H4 (cell line): ENCODE data around the gene MGMT. TPM values are rescaled to one million over a fixed set of nuclear protein-coding genes. Genes with fewer than 3 reads are reported as not detected.

Source experiments
- DNase-seq: peaks from one replicate; pipeline ENCODE4 v3.0.0-alpha.2; 2015; ENCODE audit warnings: low spot score
- total RNA-seq: library from RNA; depleted of rRNA; stranded (reverse); fragments of >200 nt; shearing (Covaris generic); gene quantifications from 2 replicates; pipeline ENCODE4 v1.2.3, GENCODE V29; 2014

The MGMT gene
- total RNA-seq, 1 experiment from 2014 or later, result 12.5 TPM

DNA sequence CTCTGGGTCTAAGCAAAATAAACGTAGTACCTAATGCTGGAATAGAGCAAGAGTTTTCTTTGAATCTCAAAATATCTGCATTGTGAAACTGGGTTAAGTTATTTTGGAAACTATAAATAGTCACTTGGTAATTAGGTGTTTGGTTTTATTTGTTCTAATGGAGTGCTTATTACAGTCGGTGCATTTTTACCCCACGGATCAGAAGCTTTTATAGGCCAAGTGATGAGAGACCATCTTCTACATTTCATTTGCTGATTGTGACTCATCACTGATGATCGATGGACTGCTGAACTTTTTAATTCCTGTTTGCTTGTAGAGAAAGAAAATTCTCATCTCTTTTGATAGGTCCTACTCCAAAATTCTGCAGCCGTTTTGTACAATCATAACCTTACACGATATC lies 28.2 kb downstream of the MGMT start:
- no peak for DNase-seq

DNA sequence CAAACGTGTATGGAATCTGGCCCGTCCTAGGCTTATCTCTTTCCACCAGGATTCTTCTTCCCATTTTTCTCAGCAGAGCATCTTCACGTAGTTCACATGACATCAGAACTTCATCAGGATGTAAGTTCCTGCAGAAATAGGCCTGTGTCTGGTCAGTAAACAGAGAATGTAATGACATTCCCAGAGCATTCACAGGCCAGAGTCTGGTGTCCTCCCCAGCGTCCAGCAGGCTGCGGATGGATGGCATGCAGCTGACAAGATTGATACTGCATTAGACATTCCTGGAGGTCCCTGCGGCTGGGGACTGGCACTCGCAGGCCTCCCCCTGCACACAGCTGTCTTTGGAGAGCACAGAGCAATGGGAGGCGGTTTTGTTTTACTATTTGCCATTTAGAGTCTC lies 28.7 kb downstream of the MGMT start:
- DNase-seq, result no peak

- DNase-seq, result no peak
Observed at GRCh38 chr10:129497013-129497412, 30.0 kb downstream of the MGMT start.

DNA sequence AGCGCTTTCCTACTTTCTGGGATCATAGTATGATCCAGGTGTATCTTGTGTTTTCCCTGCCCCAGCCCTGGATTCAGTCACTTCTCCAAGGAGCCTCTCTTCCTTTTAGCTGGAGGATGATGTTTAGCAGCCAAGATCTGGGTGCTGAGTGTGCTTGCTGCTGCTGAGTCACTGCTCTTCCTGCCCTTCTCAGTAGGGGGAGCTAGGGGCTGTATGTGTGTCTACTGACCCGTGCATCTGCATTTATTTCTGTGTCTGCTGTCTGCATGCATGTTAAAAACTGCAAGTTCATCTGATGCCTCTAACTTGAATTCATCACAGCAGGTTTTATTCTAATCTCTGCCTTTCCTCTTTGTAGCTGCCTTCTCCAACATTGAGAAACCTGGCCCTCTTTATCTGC lies 31.6 kb downstream of the MGMT start:
- DNase-seq, result no peak

DNA sequence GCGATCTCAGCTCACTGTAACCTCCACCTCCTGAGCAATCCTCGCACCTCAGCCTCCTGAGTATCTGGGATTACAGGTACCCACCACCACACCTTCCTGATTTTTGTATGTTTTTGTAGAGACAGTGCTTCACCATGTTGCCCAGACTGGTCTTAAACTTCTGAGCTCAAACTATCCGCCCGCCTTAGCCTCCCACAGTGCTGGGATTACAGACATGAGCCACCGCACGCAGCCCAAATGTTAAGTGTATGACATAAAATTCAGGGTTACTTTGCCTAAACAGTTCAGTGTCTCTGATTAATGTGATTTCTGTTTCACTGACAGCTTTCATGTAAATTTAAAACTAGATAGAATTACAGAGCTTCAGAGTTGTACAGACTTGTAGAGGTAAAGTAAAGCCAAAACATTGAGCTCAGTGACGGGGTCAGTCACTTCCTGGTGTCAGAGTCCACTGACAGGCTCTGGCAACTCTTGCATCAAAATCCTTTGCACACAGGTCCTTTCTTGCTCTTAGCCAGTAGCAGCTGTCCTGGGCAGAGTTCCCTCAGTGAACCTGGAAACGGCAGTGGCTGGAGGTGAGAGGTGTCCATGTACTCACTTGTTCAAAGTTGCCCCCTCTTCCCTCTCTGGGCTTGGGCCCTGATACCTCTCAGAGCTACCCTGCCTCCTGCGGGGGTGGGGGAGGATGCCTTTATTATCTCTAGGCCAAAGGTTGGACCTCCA lies 33.7 kb downstream of the MGMT start:
- DNase-seq, result no peak

GRCh38 chr10:129501652-129502436 lies 34.8 kb downstream of the MGMT start:
- DNase-seq, result no peak

DNA sequence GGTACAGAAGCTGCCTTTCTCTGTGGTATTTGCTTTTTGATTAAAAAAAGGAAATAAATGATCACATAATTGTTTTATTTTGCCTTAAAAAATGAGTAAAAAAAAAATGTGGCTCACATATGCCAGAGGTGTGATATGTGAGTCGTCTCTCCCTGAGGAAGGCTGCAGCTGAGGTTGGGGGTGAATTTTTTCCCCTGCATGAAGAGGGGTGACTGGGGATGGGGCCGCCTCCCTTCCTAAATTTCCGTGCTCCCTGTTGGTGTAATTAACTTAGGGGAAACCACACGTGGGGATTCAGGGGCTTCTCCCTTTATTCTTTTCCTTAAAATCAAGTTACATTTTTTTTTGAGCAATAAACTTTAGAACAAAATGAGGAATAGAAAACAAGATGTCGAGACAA lies 35.4 kb downstream of the MGMT start:
- DNase-seq, result no peak

GRCh38 chr10:129505500-129506075 lies 38.5 kb downstream of the MGMT start:
- DNase-seq, result no peak

- DNase-seq, result no peak
Observed at GRCh38 chr10:129506101-129506797, 39.2 kb downstream of the MGMT start.

DNA sequence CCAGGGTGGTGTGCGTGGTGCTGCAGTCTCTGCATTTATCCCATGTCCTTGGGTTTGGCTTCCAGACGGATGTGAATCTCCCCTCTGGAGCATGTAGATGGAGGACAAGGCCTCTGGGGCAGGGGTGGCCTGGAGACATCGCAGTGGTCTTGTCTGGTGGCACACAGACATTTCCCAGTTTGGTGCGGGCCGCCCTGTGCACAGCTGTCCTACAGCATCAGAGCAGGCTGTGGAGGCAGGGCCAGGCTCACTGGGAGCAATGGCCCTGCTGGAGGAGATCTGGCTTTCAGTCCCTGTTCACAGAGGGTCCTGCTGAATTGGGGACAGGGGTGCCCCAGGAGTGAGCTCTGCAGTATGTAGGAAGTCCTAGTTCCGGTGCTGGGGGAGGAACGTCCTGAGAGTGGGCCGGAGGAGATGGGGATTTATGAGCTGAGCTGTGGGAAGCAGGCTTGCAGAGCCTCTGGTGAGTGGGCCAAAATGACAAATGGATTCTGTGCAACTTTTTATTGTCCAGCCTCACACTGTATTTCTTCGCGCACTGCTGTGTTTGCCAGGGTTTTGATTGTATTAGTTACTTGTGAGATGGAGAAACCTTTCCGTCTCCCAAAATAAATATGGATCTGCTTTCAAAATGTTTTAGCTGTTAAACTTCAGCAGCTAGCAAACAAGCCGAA lies 40.3 kb downstream of the MGMT start:
- no peak for DNase-seq

GRCh38 chr10:129509155-129509554 lies 42.1 kb downstream of the MGMT start:
- DNase-seq, result no peak

- no peak for DNase-seq
Observed at GRCh38 chr10:129509835-129510234, 42.8 kb downstream of the MGMT start.

DNA sequence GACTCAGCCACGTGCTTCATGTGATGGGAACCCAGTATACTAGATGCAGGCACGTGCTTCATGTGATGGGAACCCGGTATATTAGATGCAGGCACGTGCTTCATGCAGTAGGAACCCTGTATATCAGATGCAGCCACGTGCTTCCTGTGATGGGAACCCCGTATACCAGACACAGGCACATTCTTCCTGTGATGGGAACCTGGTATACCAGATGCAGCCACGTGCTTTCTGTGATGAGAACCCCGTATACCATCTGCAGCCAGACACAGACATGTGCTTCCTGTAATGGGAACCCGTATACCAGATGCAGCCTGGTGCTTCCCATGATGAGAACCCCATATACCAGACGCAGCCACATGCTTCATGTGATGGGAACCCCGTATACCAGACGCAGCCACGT lies 44.0 kb downstream of the MGMT start:
- no peak for DNase-seq

- no peak for DNase-seq
Observed at GRCh38 chr10:129511758-129512157, 44.7 kb downstream of the MGMT start.

GRCh38 chr10:129513312-129513711 lies 46.3 kb downstream of the MGMT start:
- no peak for DNase-seq

DNA sequence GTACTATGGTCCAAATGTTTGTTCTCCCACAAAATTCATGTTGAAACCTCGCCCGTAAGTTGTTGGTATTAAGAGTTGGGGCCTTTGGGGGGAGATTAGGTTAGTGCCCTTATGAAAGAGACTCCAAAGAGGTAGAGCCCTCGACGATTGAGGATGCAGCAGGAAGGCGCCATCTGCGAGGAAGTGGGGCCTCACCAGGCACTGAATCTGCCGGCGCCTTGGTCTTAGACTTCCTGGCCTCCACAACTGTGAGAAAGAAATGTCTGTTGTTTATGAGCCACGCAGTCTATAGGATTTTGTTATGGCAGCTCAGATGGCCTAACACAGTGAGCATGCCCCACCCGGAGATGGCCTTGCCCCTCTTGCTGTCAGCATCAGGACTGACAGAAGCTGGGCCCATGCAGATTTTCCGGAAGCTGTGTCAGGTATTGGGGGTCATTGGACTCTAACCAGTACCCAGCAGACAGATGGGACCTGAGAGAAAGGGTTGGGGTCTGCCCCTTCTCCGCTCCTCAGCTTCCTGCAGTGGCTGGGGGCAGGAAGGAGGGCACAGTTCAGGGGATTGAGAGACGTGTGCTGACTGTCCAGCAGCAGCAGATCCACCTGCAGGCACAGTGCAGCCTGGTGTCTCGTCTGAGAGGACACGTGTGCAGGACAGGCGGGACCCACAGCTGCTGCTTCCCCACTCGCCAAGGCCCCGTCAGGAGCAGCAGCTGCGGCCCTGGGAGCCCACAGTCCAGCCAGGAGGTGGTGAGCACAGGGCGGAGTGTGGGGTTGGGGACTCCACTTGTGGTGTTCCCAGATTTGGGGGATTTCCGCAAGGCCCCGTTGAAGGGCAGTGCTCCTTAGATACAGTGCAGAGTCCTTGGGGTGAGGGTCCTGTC lies 47.8 kb downstream of the MGMT start:
- DNase-seq, result no peak

DNA sequence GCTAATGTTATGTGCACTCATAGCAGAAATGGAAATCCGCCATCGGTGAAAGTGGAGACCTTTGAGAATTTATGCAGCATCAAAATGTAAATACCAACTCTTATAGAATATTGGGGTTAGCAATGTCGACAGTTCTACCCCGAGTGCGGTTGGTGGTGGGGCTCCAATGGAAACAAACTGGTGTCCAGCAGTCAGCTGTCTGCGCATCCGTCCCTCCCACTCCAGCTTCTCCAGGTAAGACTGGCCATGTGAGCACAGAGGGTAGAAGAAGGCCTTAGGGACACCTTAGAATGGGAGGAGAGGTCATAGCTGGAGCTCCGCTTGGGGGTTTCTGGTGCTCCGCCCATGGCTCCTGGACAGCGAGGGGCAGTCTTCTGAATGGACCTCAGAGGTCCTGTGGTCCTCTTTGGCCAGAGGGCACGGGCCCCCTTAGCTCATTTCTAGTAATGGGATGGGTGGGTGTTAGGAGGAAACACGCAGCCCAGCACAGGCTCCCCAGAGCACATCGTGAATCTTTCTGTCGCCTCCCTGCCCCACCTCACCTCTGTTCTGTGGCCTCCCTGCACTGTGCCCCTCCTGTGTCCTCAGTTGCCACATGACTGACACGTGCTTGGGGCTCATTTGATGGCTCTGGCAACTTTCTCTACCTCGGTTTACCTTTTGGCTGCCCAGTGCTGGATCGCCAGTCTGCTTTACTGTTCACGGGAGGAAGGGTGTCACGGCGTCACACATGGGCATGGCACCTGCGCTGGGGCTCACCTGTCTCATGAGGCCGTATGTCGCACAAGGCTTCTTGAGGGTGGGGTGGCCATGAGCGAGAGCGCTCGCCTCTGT lies 50.0 kb downstream of the MGMT start:
- DNase-seq, result no peak

DNA sequence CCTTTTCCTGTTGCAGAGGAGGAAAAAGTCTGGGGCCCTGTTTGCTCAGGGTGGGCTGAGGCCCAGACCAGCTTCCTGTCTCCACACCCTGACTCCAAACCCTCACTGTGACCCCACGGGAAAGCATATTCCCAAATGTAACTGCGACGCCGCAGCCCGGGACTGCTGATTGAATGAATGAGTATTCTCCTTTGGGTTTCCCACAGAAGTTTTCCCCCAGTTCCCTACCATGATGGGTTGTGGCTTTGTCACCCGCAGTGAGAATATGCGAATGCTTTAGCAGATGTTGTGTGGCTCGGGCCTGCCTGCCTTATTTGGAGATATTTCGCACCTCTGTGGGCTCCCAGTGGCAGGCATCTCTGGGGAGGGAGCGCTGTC lies 50.6 kb downstream of the MGMT start:
- no peak for DNase-seq

DNA sequence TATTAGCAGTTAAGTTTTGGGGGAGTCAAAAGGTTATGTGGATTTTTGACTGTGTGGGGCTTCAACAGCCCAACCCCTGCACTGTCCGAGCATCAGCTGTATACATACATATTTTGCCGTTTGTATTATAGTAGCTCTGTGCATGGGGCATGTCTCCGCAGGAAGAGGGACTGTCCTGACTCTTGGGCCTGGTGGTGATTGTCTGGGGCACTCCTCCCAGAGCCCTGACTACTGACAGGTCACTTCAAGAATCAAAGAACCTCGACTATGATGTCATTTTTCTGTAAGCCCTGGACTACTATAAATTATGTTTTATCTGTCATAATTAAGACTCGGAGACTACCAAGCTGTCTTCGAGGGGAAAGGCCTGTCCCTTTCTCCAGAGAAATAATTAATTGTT lies 51.8 kb downstream of the MGMT start:
- DNase-seq, result no peak
